HCT116 (cell line): ENCODE measurements around the gene COLEC11. TPM values are rescaled to one million over a fixed set of nuclear protein-coding genes. Genes with fewer than 3 reads are reported as not detected.

Experiments used
- ATAC-seq: fragments of 200-7000 bp; cut with Tn5 transposase; 2 replicates; pipeline ENCODE4 v1.9.1; 2020; ENCODE audit warnings: mild to moderate bottlenecking, moderate library complexity
- BruUV-seq: library from RNA; stranded (reverse); fragments of 400-500 nt; replicated peaks from 2 replicates; lab custom pipeline; 2021; lab: Mats Ljungman, UMichigan
- CTCF ChIA-PET: fragments of 300-600 bp; sonication (Branson Sonifier 250); formaldehyde crosslinking; loops from one replicate; lab custom pipeline; 2021; ENCODE audit warnings: antibody characterized with exemption; lab: Charles Lee
- POLR2A ChIA-PET: fragments of 300-600, 350-600 bp; sonication (Branson Sonifier 250); formaldehyde crosslinking; loops from one replicate; lab custom pipeline; 2021; ENCODE audit warnings: antibody characterized with exemption; lab: Charles Lee
- RAD21 ChIA-PET, 2 experiments: fragments of 300-600 bp; sonication (Branson Sonifier 250); formaldehyde crosslinking; loops; one replicate each; lab custom pipeline; 2023; ENCODE audit warnings: low total read pairs in 2 of 2; ENCODE audit not compliant: uncharacterized antibody in 2 of 2, unreplicated experiment in 2 of 2, low non-redundant PET in 1 of 2; lab: Charles Lee
- DNase-seq: peaks from one replicate; pipeline ENCODE4 v3.0.0-alpha.2; 2010; ENCODE audit warnings: low read depth, low spot score
- H2AFZ ChIP-seq: fragments of 200-600 bp; shearing (Covaris generic), sonication (generic); 2 replicates; pipeline ENCODE4 v1.6.1; 2017; ENCODE audit warnings: low read depth, mixed run types, mixed read lengths, antibody characterized with exemption, low read length; ENCODE audit not compliant: poor library complexity, severe bottlenecking
- H3K27ac ChIP-seq: 2 replicates; pipeline ENCODE4 v1.5.1; 2012; ENCODE audit warnings: low read depth, low read length
- H3K27me3 ChIP-seq: fragments of 200-600 bp; sonication (generic); 2 replicates; pipeline ENCODE4 v1.6.1; 2016; ENCODE audit warnings: mixed run types, low read length, mixed read lengths; ENCODE audit not compliant: insufficient read depth
- H3K36me3 ChIP-seq, 2 experiments: fragments of 200-500 bp in 1 of 2; fragments of 200-600 bp in 1 of 2; sonication (Bioruptor generic) in 1 of 2; sonication (generic) in 1 of 2; 2 replicates each; pipeline versions ENCODE4 v1.5.1 to v1.6.1; 2014 to 2016; ENCODE audit warnings: low read length in 2 of 2, inconsistent platforms in 1 of 2, mixed read lengths in 1 of 2, mixed run types in 1 of 2; ENCODE audit not compliant: insufficient read depth in 2 of 2, control insufficient read depth in 1 of 2
- H3K4me1 ChIP-seq, 2 experiments: fragments of 200-600 bp in 1 of 2; sonication (generic) in 1 of 2; 2 replicates each; pipeline versions ENCODE4 v1.5.1 to v1.6.1; 2012 to 2017; ENCODE audit warnings: low read length in 2 of 2, inconsistent platforms in 1 of 2, mild to moderate bottlenecking in 1 of 2, mixed read lengths in 1 of 2, mixed run types in 1 of 2, moderate library complexity in 1 of 2; ENCODE audit not compliant: insufficient read depth in 2 of 2, control insufficient read depth in 1 of 2
- H3K4me2 ChIP-seq: fragments of 200-600 bp; sonication (generic); 2 replicates; pipeline ENCODE4 v1.6.1; 2017; ENCODE audit warnings: mixed run types, low read length, mixed read lengths
- H3K4me3 ChIP-seq, 2 experiments: fragments of 200-600 bp in 1 of 2; sonication (generic) in 1 of 2; replicated peaks in 1 of 2; 2 replicates each; pipeline ENCODE4 v1.5.1; 2011 to 2016; ENCODE audit warnings: low read length in 2 of 2, control low read depth in 1 of 2, low read depth in 1 of 2, mild to moderate bottlenecking in 1 of 2, mixed read lengths in 1 of 2, mixed run types in 1 of 2
- H3K79me2 ChIP-seq: fragments of 200-600 bp; sonication (generic); 2 replicates; pipeline ENCODE4 v1.6.1; 2017; ENCODE audit warnings: mild to moderate bottlenecking, mixed run types, low read length, moderate library complexity, mixed read lengths; ENCODE audit not compliant: insufficient read depth
- H3K9ac ChIP-seq: fragments of 200-600 bp; sonication (generic); 2 replicates; pipeline ENCODE4 v1.6.1; 2016; ENCODE audit warnings: low read length, mixed read lengths
- H3K9me2 ChIP-seq: fragments of 200-600 bp; sonication (generic), shearing (Covaris generic); 2 replicates; pipeline ENCODE4 v1.6.1; 2017; ENCODE audit warnings: mixed run types, mild to moderate bottlenecking, moderate library complexity; ENCODE audit not compliant: insufficient read depth
- H3K9me3 ChIP-seq, 2 experiments: fragments of 200-500 bp in 1 of 2; fragments of 200-600 bp in 1 of 2; sonication (Bioruptor generic) in 1 of 2; sonication (generic) in 1 of 2; 2 replicates each; pipeline ENCODE4 v1.6.1; 2014 to 2017; ENCODE audit warnings: low read length in 2 of 2, mixed read lengths in 2 of 2, inconsistent platforms in 1 of 2, low read depth in 1 of 2, mild to moderate bottlenecking in 1 of 2, mixed run types in 1 of 2, moderate library complexity in 1 of 2; ENCODE audit not compliant: control insufficient read depth in 1 of 2, insufficient read depth in 1 of 2
- H4K20me1 ChIP-seq: fragments of 200-600 bp; sonication (generic), shearing (Covaris generic); 2 replicates; pipeline ENCODE4 v1.6.1; 2017; ENCODE audit warnings: mixed run types, mild to moderate bottlenecking, moderate library complexity; ENCODE audit not compliant: insufficient read depth
- ATF3 ChIP-seq: IDR thresholded peaks from 2 replicates; pipeline ENCODE4 v1.6.1; 2012
- CBX3 ChIP-seq: IDR thresholded peaks from 2 replicates; pipeline ENCODE4 v1.6.1; 2012; ENCODE audit warnings: low read depth
- CEBPB ChIP-seq: IDR thresholded peaks from 2 replicates; pipeline ENCODE4 v1.6.1; 2012; ENCODE audit warnings: low read depth
- EGR1 ChIP-seq: IDR thresholded peaks from 2 replicates; pipeline ENCODE4 v1.6.1; 2012; ENCODE audit warnings: low read depth
- ELF1 ChIP-seq: IDR thresholded peaks from 2 replicates; pipeline ENCODE4 v1.6.1; 2012; ENCODE audit warnings: low read depth, borderline replicate concordance
- EZH2phosphoT487 ChIP-seq: fragments of 200-600 bp; IDR thresholded peaks from 2 replicates; pipeline ENCODE4 v1.6.1; 2018; ENCODE audit warnings: antibody characterized with exemption, borderline replicate concordance
- MAX ChIP-seq: IDR thresholded peaks from 2 replicates; pipeline ENCODE4 v1.6.1; 2012
- POLR2A ChIP-seq: IDR thresholded peaks from 2 replicates; pipeline ENCODE4 v1.7.0; 2011; ENCODE audit warnings: borderline replicate concordance; ENCODE audit not compliant: insufficient read depth, insufficient read length; ENCODE audit errors: extremely low read depth
- RAD21 ChIP-seq: IDR thresholded peaks from 2 replicates; pipeline ENCODE4 v1.6.1; 2012; ENCODE audit warnings: low read depth, mild to moderate bottlenecking
- REST ChIP-seq: IDR thresholded peaks from 2 replicates; pipeline ENCODE4 v1.6.1; 2012; ENCODE audit warnings: low read depth
- SIN3A ChIP-seq: IDR thresholded peaks from 2 replicates; pipeline ENCODE4 v1.6.1; 2012; ENCODE audit warnings: low read depth
- SP1 ChIP-seq: IDR thresholded peaks from 2 replicates; pipeline ENCODE4 v1.6.1; 2012; ENCODE audit warnings: low read depth
- SRF ChIP-seq: IDR thresholded peaks from 2 replicates; pipeline ENCODE4 v1.6.1; 2012; ENCODE audit warnings: low read depth
- TCF7L2 ChIP-seq: IDR thresholded peaks from 2 replicates; pipeline ENCODE4 v1.7.0; 2011; ENCODE audit warnings: borderline replicate concordance, inconsistent platforms; ENCODE audit not compliant: insufficient read depth, insufficient read length; ENCODE audit errors: extremely low read depth
- YY1 ChIP-seq: IDR thresholded peaks from 2 replicates; pipeline ENCODE4 v1.6.1; 2011; ENCODE audit warnings: low read length, low read depth, moderate library complexity, mild to moderate bottlenecking; ENCODE audit not compliant: insufficient replicate concordance; ENCODE audit errors: extremely low read depth
- ZBTB33 ChIP-seq: IDR thresholded peaks from 2 replicates; pipeline ENCODE4 v1.6.1; 2011; ENCODE audit warnings: mild to moderate bottlenecking, low read length, moderate library complexity; ENCODE audit not compliant: insufficient replicate concordance; ENCODE audit errors: extremely low read depth
- ZFX ChIP-seq: fragments of 450-650 bp; IDR thresholded peaks from 2 replicates; pipeline ENCODE4 v1.6.1; 2017
- intact Hi-C: fragments of 100-400 bp; cut with micrococcal nuclease; formaldehyde crosslinking; loops from 2 replicates; pipeline ENCODE4 v1.10.0; 2022
- total RNA-seq: library from RNA; stranded (reverse); gene quantifications from one replicate; pipeline ENCODE4 v1.2.1, GENCODE V29; 2021; ENCODE audit not compliant: unreplicated experiment

COLEC11 gene
- total RNA-seq, 1 experiment from 2014 or later, result 0.15 TPM

GRCh38 chr2:3638456-3638810, 43.5 kb downstream of the COLEC11 start:
- ChIA-PET RAD21 (no interaction called here), CTCF (no interaction called here), POLR2A (no interaction called here)
- Histone ChIP-seq H2AFZ (no peak overlapping the region), H3K79me2 (no peaks in the 10 kb centered on the region), H3K27me3 (no peaks in the 10 kb centered on the region), H3K9me3 (no peaks in the 10 kb centered on the region), H4K20me1 (no peaks in the 10 kb centered on the region), H3K4me3 (no peak overlapping the region), H3K9ac (no peak overlapping the region), H3K9me2 (no peaks in the 10 kb centered on the region), H3K36me3 (no peaks in the 10 kb centered on the region), H3K27ac (no peak overlapping the region), H3K4me1 (no peaks in the 10 kb centered on the region), H3K4me2 (no peak overlapping the region)
- no peak for TF ChIP-seq RAD21
- no peak for TF ChIP-seq EGR1
- no peak for TF ChIP-seq MAX
- no peak for TF ChIP-seq CEBPB
- no peak for TF ChIP-seq REST
- TF ChIP-seq TCF7L2, result no peak
- TF ChIP-seq SRF, result no peak
- no peak for TF ChIP-seq CBX3
- TF ChIP-seq ZFX, result no peak
- no peak for TF ChIP-seq ZBTB33
- TF ChIP-seq ATF3, result no peak
- TF ChIP-seq POLR2A, result no peak
- no peak for TF ChIP-seq YY1
- no peak for TF ChIP-seq ELF1
- no peak for TF ChIP-seq EZH2phosphoT487
- no peak for TF ChIP-seq SP1
- TF ChIP-seq SIN3A, result no peak
- intact Hi-C loops, result no loop called here
- DNase-seq, result no peak
- BruUV-seq, result no TSS peak
- ATAC-seq, result no peak
